ENCODE results near the gene FAM120C. TPM values are rescaled to one million over a fixed set of nuclear protein-coding genes. Genes with fewer than 3 reads are reported as not detected.

FAM120C gene
- total RNA-seq, 2 experiments from 2014 or later: 8.3 to 8.4 TPM

GRCh38 chrX:54198262-54198661, 15.2 kb upstream of the FAM120C start:
- CTCF ChIA-PET: no interaction called here
- no peak overlapping the region for H3K4me3 Mint-ChIP-seq
- TF ChIP-seq CTCF (IDR thresholded peaks at IDR 0.05): no peak
- H3K36me3 Mint-ChIP-seq (ENCODE audit: low read depth): no peaks in the 10 kb centered on the region
- POLR2A ChIA-PET: no interaction called here
- no peaks in the 10 kb centered on the region for H3K4me1 Mint-ChIP-seq (ENCODE audit: low read depth)
- no peaks in the 10 kb centered on the region for H3K9me3 Mint-ChIP-seq
- peaks cover 7% of the 10 kb centered on the region for H3K27me3 Mint-ChIP-seq
- no peak overlapping the region for H3K27ac Mint-ChIP-seq
- no peak for ATAC-seq
- DNase-seq: no peak
- intact Hi-C loops (cut with micrococcal nuclease): no loop called here

- no peak for TF ChIP-seq CTCF (IDR thresholded peaks at IDR 0.05)
- Mint-ChIP-seq H3K36me3 (ENCODE audit: low read depth) (no peaks in the 10 kb centered on the region), H3K4me3 (no peak overlapping the region), H3K4me1 (ENCODE audit: low read depth) (no peaks in the 10 kb centered on the region), H3K9me3 (no peaks in the 10 kb centered on the region), H3K27me3 (peaks cover 2% of the 10 kb centered on the region), H3K27ac (no peak overlapping the region)
- DNase-seq (no peak), ATAC-seq (no peak)
- intact Hi-C loops (cut with micrococcal nuclease): no loop called here
- ChIA-PET CTCF (no interaction called here), POLR2A (no interaction called here)
Measured at GRCh38 chrX:54194982-54195588, 12.0 kb upstream of the FAM120C start.

GRCh38 chrX:54193085-54193821, 10.2 kb upstream of the FAM120C start:
- no peak overlapping the region for H3K27ac Mint-ChIP-seq
- no peaks in the 10 kb centered on the region for H3K36me3 Mint-ChIP-seq (ENCODE audit: low read depth)
- H3K27me3 Mint-ChIP-seq: no peaks in the 10 kb centered on the region
- no peaks in the 10 kb centered on the region for H3K4me1 Mint-ChIP-seq (ENCODE audit: low read depth)
- ATAC-seq (no peak), DNase-seq (no peak)
- no peak for TF ChIP-seq CTCF (IDR thresholded peaks at IDR 0.05)
- POLR2A ChIA-PET: interaction anchor here (0.6 to 1.1 kb wide), 2 partner anchors 10 to 778 kb away, joined by 3 read pairs; partner anchors contain the start of gene FAM120C
- CTCF ChIA-PET: no interaction called here
- no peak overlapping the region for H3K4me3 Mint-ChIP-seq
- intact Hi-C loops (cut with micrococcal nuclease): no loop called here
- H3K9me3 Mint-ChIP-seq: no peaks in the 10 kb centered on the region

GRCh38 chrX:54184474-54184873, 1.4 kb upstream of the FAM120C start:
- intact Hi-C loops (cut with micrococcal nuclease): loop anchor here (5.0 kb wide), 1 partner anchor 142 kb away; the partner anchor contains the start of gene PHF8
- CTCF ChIA-PET: no interaction called here
- no peak for TF ChIP-seq CTCF (IDR thresholded peaks at IDR 0.05)
- Mint-ChIP-seq H3K27me3 (no peaks in the 10 kb centered on the region), H3K27ac (no peak overlapping the region), H3K4me3 (no peak overlapping the region), H3K36me3 (ENCODE audit: low read depth) (peaks cover 26% of the 10 kb centered on the region), H3K9me3 (no peaks in the 10 kb centered on the region), H3K4me1 (ENCODE audit: low read depth) (peaks cover 26% of the 10 kb centered on the region)
- POLR2A ChIA-PET: interaction anchor here (3.2 kb wide), 1 partner anchor 140 kb away, joined by 16 read pairs; the partner anchor contains the start of gene PHF8
- DNase-seq (no peak), ATAC-seq (no peak)
